C1 segment of cervical spinal cord (tissue), 14 donors: ENCODE measurements around the gene HDAC10.
"Not testable (repeated sequence)": the region's sequence is repeated elsewhere in the genome, so short reads cannot be mapped to it uniquely, and the experiment has no call there.

Experiments used
- DNase-seq, 14 donors: peaks; one replicate each; lab custom pipeline; 2025; lab: John Stamatoyannopoulos, UW

The HDAC10 gene

GRCh38 chr22:50218153-50218995, 32.7 kb downstream of the HDAC10 start:
- no peak for DNase-seq

- no peak for DNase-seq
Measured at GRCh38 chr22:50217543-50218152, 33.4 kb downstream of the HDAC10 start.

- DNase-seq: no peak
Measured at GRCh38 chr22:50216684-50217520, 34.2 kb downstream of the HDAC10 start.

GRCh38 chr22:50216055-50216683, 34.9 kb downstream of the HDAC10 start:
- DNase-seq: no peak

- DNase-seq: no peak
Measured at GRCh38 chr22:50215297-50216054, 35.6 kb downstream of the HDAC10 start.

GRCh38 chr22:50213263-50213662, 37.8 kb downstream of the HDAC10 start:
- DNase-seq: no peak

- DNase-seq: no peak
Measured at GRCh38 chr22:50211147-50211546, 39.9 kb downstream of the HDAC10 start.

GRCh38 chr22:50210378-50211139, 40.5 kb downstream of the HDAC10 start:
- no peak for DNase-seq

GRCh38 chr22:50209893-50210292, 41.2 kb downstream of the HDAC10 start:
- DNase-seq: peak in 6 of 14 donors; percentile 7 to 68 (median 19)

GRCh38 chr22:50208939-50209892, 41.8 kb downstream of the HDAC10 start:
- DNase-seq: no peak

GRCh38 chr22:50208430-50208938, 42.6 kb downstream of the HDAC10 start:
- no peak for DNase-seq

GRCh38 chr22:50207383-50208140, 43.5 kb downstream of the HDAC10 start:
- no peak for DNase-seq

- peak in 6 of 14 donors; percentile 3 to 70 (median 42) for DNase-seq
Measured at GRCh38 chr22:50206599-50206998, 44.5 kb downstream of the HDAC10 start.

GRCh38 chr22:50205781-50206569, 45.1 kb downstream of the HDAC10 start:
- no peak for DNase-seq

GRCh38 chr22:50204998-50205397, 46.1 kb downstream of the HDAC10 start:
- not testable (repeated sequence) for DNase-seq

- no peak for DNase-seq
Measured at GRCh38 chr22:50204571-50204970, 46.5 kb downstream of the HDAC10 start.

GRCh38 chr22:50203288-50203687, 47.8 kb downstream of the HDAC10 start:
- DNase-seq: no peak
